GM21423 (cell line): ENCODE measurements around the gene LEPROT.
"Not testable (repeated sequence)": the region's sequence is repeated elsewhere in the genome, so short reads cannot be mapped to it uniquely, and the experiment has no call there.

Source experiments
- ATAC-seq: cut with Tn5 transposase; IDR thresholded peaks from one replicate; pipeline ENCODE4 v1.9.1; 2021; ENCODE audit warnings: mild to moderate bottlenecking, moderate library complexity; ENCODE audit not compliant: unreplicated experiment

LEPROT gene

GRCh38 chr1:65420590-65421350, at the start of gene LEPROT, which contains the start of gene LEPR:
LEPROT (plus strand) TSS chr1:65420668; CDS start chr1:65420725, 57 bp downstream.
LEPR (plus strand) TSS chr1:65420668; CDS start chr1:65565566, 144,898 bp downstream.
- no peak for ATAC-seq

GRCh38 chr1:65371544-65371943, 48.9 kb upstream of the LEPROT start:
- ATAC-seq, result no peak

- ATAC-seq, result no peak
Measured at GRCh38 chr1:65372557-65372956, 47.9 kb upstream of the LEPROT start.

DNA sequence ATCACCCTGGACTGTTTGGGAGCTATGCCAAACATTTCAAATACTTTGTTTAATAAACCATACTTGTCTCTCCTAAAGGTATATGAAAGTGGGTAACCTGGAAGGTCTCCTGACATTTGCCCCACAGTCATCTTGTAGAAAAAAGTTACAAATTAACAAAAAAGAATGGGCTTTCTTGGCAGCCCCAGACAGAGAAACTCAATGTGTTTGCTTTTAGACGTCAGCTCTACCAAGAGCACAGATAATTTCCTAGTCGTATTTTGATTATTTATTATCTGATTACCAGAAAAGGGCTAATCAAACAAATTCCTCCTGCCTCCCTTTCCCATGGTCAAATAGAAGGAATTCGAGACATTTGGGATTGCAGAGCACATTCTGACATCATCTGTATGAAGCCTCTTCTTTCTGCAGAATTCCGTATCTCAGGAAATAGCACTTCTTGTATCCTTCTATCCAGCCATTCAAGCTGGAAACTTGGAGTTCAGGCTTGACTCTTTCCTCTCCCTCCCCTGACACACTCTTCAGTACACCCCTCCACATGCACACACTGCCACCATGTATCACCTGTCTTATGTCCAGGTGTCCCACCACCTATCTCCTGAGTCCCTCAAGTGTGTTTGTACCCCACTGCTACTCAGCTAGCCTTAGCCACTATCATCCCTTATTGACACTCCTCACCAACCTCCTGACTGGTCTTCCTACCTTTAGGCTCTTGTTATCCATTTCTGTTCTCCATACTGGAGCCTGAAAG, 42.8 kb upstream of the LEPROT start:
- no peak for ATAC-seq

DNA sequence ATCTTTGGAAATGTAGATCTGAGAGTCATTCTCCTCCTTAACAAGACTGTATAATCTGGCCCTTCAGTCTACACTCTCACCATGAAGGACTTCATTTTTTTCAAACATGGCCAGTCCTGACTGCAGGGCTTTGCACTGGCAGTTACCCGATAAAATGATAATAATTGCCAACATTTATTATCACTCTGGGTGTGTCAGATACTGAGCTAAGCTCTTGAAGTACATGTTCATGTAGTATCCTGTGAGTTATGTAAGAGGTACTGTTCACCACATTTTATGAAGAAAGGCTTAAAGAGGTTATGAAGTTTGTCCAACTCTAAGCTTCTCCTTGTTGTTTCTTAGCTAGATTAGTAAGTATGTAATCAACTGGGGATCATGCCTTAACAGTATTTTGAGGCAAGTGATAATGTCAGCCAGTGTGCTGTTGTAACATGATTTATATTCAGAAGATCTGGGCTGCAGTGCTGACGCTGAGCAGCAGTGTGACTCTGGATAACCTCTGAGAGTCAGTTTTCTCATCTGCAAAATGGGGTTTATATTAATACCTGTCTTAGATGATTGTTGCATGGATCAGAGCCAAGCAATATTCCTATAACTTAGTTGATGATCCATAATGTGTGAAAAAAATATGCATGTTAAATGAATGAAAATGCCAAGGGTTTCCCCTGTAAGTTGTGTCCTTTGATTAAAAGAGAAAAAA, 42.1 kb upstream of the LEPROT start:
- no peak for ATAC-seq

- not testable (repeated sequence) for ATAC-seq
Measured at GRCh38 chr1:65384426-65384825, 36.0 kb upstream of the LEPROT start.

- ATAC-seq, result no peak
Measured at GRCh38 chr1:65386439-65386838, 34.0 kb upstream of the LEPROT start.

DNA sequence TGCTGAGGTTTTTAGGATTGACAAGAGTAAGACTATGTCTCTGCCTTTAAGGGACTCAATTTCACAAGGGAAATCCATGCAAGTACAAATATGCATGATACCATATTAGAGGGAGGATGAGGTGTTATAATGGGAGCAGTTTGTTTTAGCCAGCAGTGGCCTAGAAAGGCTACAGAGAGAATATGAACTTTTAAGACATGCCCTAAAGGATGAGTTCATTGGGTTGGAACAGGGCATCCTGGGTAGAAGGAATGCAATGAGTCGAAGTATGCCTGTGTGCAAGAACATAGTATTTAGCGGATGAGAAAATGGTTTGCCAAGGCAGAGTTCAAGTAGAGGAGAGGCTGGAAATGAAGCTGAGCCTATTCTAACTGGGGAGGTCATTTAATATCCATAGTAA, 32.6 kb upstream of the LEPROT start:
- ATAC-seq, result no peak

- ATAC-seq, result no peak
Measured at GRCh38 chr1:65388908-65389695, 31.4 kb upstream of the LEPROT start.

DNA sequence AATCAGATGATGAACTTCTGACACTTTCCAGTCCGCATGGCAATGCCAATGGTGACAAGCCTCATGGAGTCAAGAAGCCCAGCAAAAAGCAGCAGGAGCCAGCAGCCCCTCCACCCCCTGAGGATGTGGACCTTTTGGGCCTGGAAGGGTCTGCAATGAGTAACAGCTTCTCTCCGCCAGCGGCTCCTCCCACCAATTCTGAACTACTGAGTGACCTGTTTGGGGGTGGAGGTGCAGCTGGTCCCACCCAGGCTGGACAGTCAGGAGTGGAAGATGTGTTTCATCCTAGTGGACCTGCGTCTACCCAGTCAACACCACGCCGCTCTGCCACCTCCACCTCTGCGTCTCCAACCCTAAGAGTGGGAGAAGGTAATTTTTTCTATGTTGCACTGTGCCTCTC, 28.0 kb upstream of the LEPROT start:
- no peak for ATAC-seq

DNA sequence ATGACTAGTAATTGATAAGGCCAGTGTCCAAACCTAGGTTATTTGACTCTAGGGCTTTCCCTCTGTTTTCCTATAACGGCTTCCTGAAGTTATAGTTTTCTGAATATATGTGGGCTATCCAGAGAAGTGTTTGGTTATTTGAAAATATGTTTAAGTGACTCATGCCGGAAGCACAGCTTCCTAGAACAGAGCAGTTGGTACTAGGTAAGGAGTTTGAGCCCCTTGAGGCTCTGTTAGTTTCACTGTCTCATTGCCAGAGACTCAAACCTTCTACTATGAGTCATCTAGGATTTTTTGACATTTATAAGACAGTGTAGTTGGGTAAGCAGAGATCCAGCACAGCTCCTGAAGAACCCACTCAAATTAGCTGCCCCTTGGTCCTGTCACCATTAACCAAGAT, 27.1 kb upstream of the LEPROT start:
- peak; percentile 87 for ATAC-seq

DNA sequence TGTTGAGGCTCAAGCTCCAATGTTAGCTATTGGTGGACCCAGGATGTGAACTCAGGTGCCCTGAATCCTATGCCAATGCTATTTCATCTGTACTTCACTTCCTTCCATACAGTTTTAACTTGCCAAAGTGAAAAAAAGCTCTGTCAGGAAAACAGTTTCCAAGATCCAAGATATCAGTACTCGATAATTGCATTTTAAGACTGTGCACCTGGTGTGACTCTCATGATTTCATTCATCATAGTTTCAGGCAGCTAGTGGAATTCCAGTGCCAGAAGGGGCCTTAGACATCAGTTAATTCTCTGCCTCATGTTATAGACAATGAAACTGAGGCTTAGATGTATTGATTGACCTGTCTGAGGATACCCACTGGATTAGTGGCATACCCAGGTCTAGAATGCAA, 26.5 kb upstream of the LEPROT start:
- no peak for ATAC-seq

- no peak for ATAC-seq
Measured at GRCh38 chr1:65395887-65396612, 24.4 kb upstream of the LEPROT start.

GRCh38 chr1:65398083-65398482, 22.4 kb upstream of the LEPROT start:
- ATAC-seq, result no peak

DNA sequence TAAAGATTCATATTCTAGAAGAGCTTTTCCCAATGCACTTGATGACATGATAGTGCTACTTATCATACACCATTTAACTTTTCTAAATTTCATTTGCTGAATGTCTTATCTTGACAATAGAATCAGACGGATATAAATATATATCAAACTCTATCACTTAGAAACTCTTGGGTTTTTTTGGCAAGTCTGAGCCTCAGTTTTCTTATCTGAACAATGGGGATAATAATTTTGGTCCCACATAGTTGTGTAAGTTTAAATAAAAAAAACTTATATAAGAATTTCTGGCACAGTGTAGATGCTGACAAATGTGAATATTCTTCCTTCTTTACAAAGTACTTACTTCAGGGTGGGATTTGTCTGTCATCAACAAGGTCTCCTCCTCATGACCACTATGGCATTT, 21.5 kb upstream of the LEPROT start:
- ATAC-seq, result no peak

DNA sequence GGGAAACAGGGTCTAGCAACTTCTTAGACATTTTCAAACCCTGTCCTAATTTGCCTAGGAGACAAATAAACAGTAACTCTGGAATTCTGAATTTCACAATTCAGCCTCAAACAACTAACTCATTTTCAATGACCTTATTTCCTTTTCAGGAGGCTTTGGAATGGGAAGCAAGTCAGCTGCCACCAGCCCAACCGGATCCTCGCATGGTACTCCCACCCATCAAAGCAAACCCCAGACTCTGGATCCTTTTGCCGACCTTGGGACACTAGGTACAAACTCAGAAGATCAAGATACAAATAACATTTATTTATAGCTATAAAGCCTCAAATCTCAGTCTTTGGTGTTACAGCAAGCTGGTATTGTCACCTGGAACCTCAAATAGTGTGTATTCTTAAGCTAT, 18.9 kb upstream of the LEPROT start:
- no peak for ATAC-seq

- ATAC-seq, result no peak
Measured at GRCh38 chr1:65404941-65405340, 15.5 kb upstream of the LEPROT start.

- no peak for ATAC-seq
Measured at GRCh38 chr1:65407877-65408276, 12.6 kb upstream of the LEPROT start.

- ATAC-seq, result no peak
Measured at GRCh38 chr1:65409314-65409713, 11.2 kb upstream of the LEPROT start.

GRCh38 chr1:65409816-65410326, 10.6 kb upstream of the LEPROT start:
- no peak for ATAC-seq
